ENCODE measurements around the gene RFPL4A. TPM values are rescaled to one million over a fixed set of nuclear protein-coding genes. Genes with fewer than 3 reads are reported as not detected.

The RFPL4A gene
- total RNA-seq, result not detected in 2 replicates

DNA sequence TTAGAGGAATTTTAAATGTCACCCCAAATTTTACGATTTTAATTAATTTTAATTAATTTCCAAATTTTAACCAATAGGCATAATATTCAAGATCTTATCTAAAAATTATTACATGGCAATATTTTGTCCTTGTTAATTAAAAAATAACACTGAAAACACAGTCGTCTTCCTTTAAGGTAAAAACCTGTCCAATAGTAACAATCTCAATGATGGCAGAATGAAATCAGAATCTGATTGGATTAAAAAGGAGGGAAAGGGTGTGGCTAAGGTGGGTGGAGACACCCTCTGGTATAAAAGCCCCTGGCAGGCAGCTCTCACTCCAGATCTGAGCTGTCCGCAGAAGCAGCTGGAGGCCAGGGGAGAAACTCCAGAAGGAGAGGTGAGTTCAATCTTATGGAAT lies at the start of gene RFPL4A:
Gene RFPL4A (plus strand): TSS at position 301 of the 400 bp plus-strand sequence. CDS start 2,704 bp downstream, outside the sequence.

DNA sequence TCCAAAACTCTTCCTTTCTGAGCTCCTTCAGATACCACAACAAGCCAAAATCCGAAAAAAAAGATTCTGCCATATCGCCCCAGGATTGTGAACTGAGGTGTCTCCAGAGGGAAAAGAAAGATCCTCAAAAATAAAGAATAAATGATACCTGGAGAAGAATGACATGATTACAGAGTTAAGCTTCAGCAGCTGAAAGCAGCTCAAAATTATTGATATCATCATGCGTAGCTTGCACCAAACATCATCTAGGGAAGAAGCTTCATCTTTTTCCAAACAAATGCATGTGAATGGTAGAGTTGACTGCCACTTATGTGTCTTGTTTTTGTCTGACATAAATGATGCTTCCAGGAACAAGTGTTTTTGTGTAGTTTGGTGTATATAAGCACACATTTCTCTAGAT lies 20.6 kb upstream of the RFPL4A start, which contains the start of gene NLRP9:
Gene NLRP9 (minus strand): TSS at position 101 of the 400 bp plus-strand sequence. CDS start 28 bp downstream, at position 73.

DNA sequence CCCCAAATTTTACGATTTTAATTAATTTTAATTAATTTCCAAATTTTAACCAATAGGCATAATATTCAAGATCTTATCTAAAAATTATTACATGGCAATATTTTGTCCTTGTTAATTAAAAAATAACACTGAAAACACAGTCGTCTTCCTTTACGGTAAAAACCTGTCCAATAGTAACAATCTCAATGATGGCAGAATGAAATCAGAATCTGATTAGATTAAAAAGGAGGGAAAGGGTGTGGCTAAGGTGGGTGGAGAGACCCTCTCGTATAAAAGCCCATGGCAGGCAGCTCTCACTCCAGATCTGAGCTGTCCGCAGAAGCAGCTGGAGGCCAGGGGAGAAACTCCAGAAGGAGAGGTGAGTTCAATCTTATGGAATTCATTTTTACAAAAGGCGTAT lies 9.9 kb downstream of the RFPL4A start, which contains the start of gene RFPL4AL1:
Gene RFPL4AL1 (plus strand): TSS at position 301 of the 400 bp plus-strand sequence. CDS start 2,687 bp downstream, outside the sequence.

Other genes with a start within 250 kb of the RFPL4A start
- not detected in 2 replicates for gene SBK2, start 222.0 kb upstream of the RFPL4A start, total RNA-seq
- gene SBK3, start 213.6 kb upstream of the RFPL4A start, total RNA-seq, result not detected in 2 replicates
- 6.7 and 9.0 TPM in 2 replicates for gene ZNF579, start 178.2 kb upstream of the RFPL4A start, total RNA-seq
- gene FIZ1, start 159.6 kb upstream of the RFPL4A start, total RNA-seq, result 4.2 and 5.6 TPM in 2 replicates
- gene ZNF524, start 158.8 kb upstream of the RFPL4A start, total RNA-seq, result 9.6 and 13.3 TPM in 2 replicates
- 2.4 and 2.6 TPM in 2 replicates for gene ZNF865, start 153.4 kb upstream of the RFPL4A start, total RNA-seq
- gene ZNF784, start 134.5 kb upstream of the RFPL4A start, total RNA-seq, result 4.9 and 7.0 TPM in 2 replicates
- gene ZNF580, start 118.1 kb upstream of the RFPL4A start, total RNA-seq, result 8.2 and 9.0 TPM in 2 replicates
- gene ZNF581, start 115.4 kb upstream of the RFPL4A start, total RNA-seq, result 13.5 and 22.1 TPM in 2 replicates
- gene CCDC106, start 110.9 kb upstream of the RFPL4A start, total RNA-seq, result 7.7 and 16.6 TPM in 2 replicates
- 146 and 147 TPM in 2 replicates for gene U2AF2, start 104.1 kb upstream of the RFPL4A start, total RNA-seq
- 87.8 and 104 TPM in 2 replicates for gene EPN1, start 83.9 kb upstream of the RFPL4A start, total RNA-seq
- gene NLRP9, start 20.7 kb upstream of the RFPL4A start, total RNA-seq, result not detected in 2 replicates
- not detected in 2 replicates for gene RFPL4AL1, start 10.0 kb downstream of the RFPL4A start, total RNA-seq
- not detected in 2 replicates for gene NLRP11, start 72.9 kb downstream of the RFPL4A start, total RNA-seq
- under 0.01 TPM in 1 of 2 replicates, not detected in the other for gene NLRP4, start 77.4 kb downstream of the RFPL4A start, total RNA-seq
- not detected in 2 replicates for gene NLRP13, start 173.2 kb downstream of the RFPL4A start, total RNA-seq
- not detected in 2 replicates for gene NLRP8, start 188.7 kb downstream of the RFPL4A start, total RNA-seq
- not detected in 2 replicates for gene NLRP5, start 227.7 kb downstream of the RFPL4A start, total RNA-seq